HepG2 (cell line): Measurements from ENCODE around the gene HOXC5. TPM values are rescaled to one million over a fixed set of nuclear protein-coding genes. Genes with fewer than 3 reads are reported as not detected.

Source experiments
- ATAC-seq: fragments of 200-7000 bp; cut with Tn5 transposase; 3 replicates; pipeline ENCODE4 v1.9.1; 2020; ENCODE audit warnings: mild to moderate bottlenecking, moderate library complexity
- BruUV-seq: library from RNA; stranded (reverse); fragments of 400-500 nt; replicated peaks from 2 replicates; lab custom pipeline; 2021; lab: Mats Ljungman, UMichigan
- CTCF ChIA-PET: fragments of 300-600 bp; formaldehyde crosslinking; extraction: SDS; loops from one replicate; lab custom pipeline; 2021; ENCODE audit warnings: low total read pairs, inconsistent platforms, low intra/inter-chr PET ratio; lab: Yijun Ruan, JAX
- POLR2A ChIA-PET: fragments of 350-600 bp; sonication (Branson Sonifier 250); formaldehyde crosslinking; loops from one replicate; lab custom pipeline; 2020; ENCODE audit warnings: antibody characterized with exemption, inconsistent platforms; lab: Yijun Ruan, JAX
- DNase-seq: peaks from one replicate; pipeline ENCODE4 v3.0.0-alpha.2; 2015; ENCODE audit warnings: low spot score
- FAIRE-seq: peaks from 3 replicates; lab custom pipeline; 2011; peaks lifted over from hg19 to GRCh38; lab: Jason Lieb, UNC
- H2AFZ ChIP-seq: one replicate; pipeline ENCODE4 v1.6.1; 2011; ENCODE audit warnings: low read length, inconsistent platforms
- H3K27ac ChIP-seq: fragments of 300-600 bp; 3 replicates; pipeline ENCODE4 v1.8.0; 2011; ENCODE audit warnings: mixed run types, mild to moderate bottlenecking, mixed read lengths, low read length, inconsistent platforms; ENCODE audit not compliant: insufficient read depth; ENCODE audit errors: extremely low read length
- H3K27me3 ChIP-seq, 2 experiments: fragments of 200-600 bp in 1 of 2; 2 replicates in 1 of 2; 3 replicates in 1 of 2; pipeline versions ENCODE4 v1.6.0 to v1.8.0; 2011; ENCODE audit warnings: low read length in 2 of 2, mild to moderate bottlenecking in 2 of 2, moderate library complexity in 2 of 2, inconsistent platforms in 1 of 2; ENCODE audit not compliant: insufficient read depth in 2 of 2, control insufficient read depth in 1 of 2
- H3K36me3 ChIP-seq, 2 experiments: fragments of 200-600 bp in 1 of 2; replicated peaks in 1 of 2; 2 replicates in 1 of 2; 3 replicates in 1 of 2; pipeline versions ENCODE4 v1.5.1 to v1.8.0; 2011; ENCODE audit warnings: low read length in 2 of 2, inconsistent platforms in 1 of 2; ENCODE audit not compliant: insufficient read depth in 2 of 2, control insufficient read depth in 1 of 2
- H3K4me1 ChIP-seq: 2 replicates; pipeline ENCODE4 v1.5.1; 2012; ENCODE audit warnings: low read length, inconsistent platforms; ENCODE audit not compliant: insufficient read depth
- H3K4me2 ChIP-seq: 2 replicates; pipeline ENCODE4 v1.6.0; 2011; ENCODE audit warnings: low read depth, low read length, inconsistent platforms
- H3K4me3 ChIP-seq, 3 experiments: fragments of 200-600 bp in 1 of 3; sonication (generic), shearing (Covaris generic) in 1 of 3; replicated peaks in 1 of 3; 2 replicates each; pipeline ENCODE4 v1.5.1; 2011 to 2016; ENCODE audit warnings: low read length in 3 of 3, inconsistent platforms in 2 of 3, low read depth in 2 of 3, mild to moderate bottlenecking in 2 of 3, control low read depth in 1 of 3, mixed read lengths in 1 of 3; ENCODE audit not compliant: insufficient read depth in 1 of 3
- H3K79me2 ChIP-seq: one replicate; pipeline ENCODE4 v1.6.1; 2011; ENCODE audit warnings: low read length, inconsistent platforms; ENCODE audit not compliant: insufficient read depth
- H3K9ac ChIP-seq: 2 replicates; pipeline ENCODE4 v1.6.0; 2011; ENCODE audit warnings: mild to moderate bottlenecking, low read depth, low read length, inconsistent platforms; ENCODE audit not compliant: insufficient read depth
- H3K9me3 ChIP-seq: 2 replicates; pipeline ENCODE4 v1.5.1; 2012; ENCODE audit warnings: mild to moderate bottlenecking, low read length
- H4K20me1 ChIP-seq: 2 replicates; pipeline ENCODE4 v1.6.0; 2011; ENCODE audit warnings: inconsistent platforms, mild to moderate bottlenecking, low read length, moderate library complexity; ENCODE audit not compliant: insufficient read depth
- AGO1 ChIP-seq: fragments of 200-400 bp; formaldehyde crosslinking; IDR thresholded peaks from 2 replicates; pipeline ENCODE4 v1.6.1; 2017; ENCODE audit warnings: mild to moderate bottlenecking, low read depth, low read length, moderate library complexity; ENCODE audit not compliant: poor library complexity, severe bottlenecking
- EHMT2 ChIP-seq: fragments of 200-600 bp; sonication (generic); IDR thresholded peaks from 2 replicates; pipeline ENCODE4 v1.7.0; 2017; ENCODE audit warnings: antibody characterized with exemption, low read depth, low read length, borderline replicate concordance
- MEIS2 ChIP-seq: sonication (generic); formaldehyde crosslinking; IDR thresholded peaks from 2 replicates; pipeline ENCODE4 v1.9.0; 2021; ENCODE audit warnings: mild to moderate bottlenecking, missing genetic modification reagents
- MYNN ChIP-seq: sonication (generic); formaldehyde crosslinking; IDR thresholded peaks from 2 replicates; pipeline ENCODE4 v1.4.0; 2020; ENCODE audit warnings: mild to moderate bottlenecking, low read depth, missing genetic modification reagents
- SMARCE1 ChIP-seq: fragments of 450-650 bp; IDR thresholded peaks from 2 replicates; pipeline ENCODE4 v1.6.1; 2017; ENCODE audit warnings: borderline replicate concordance
- ZNF530 ChIP-seq: sonication (generic); formaldehyde crosslinking; IDR thresholded peaks from 2 replicates; pipeline ENCODE4 v1.5.0; 2020; ENCODE audit warnings: low read depth, mild to moderate bottlenecking, missing genetic modification reagents
- ZNF546 ChIP-seq: sonication (generic); formaldehyde crosslinking; conservative IDR thresholded peaks from 2 replicates; pipeline ENCODE4 v1.8.1; 2023; ENCODE audit warnings: mild to moderate bottlenecking, missing genetic modification reagents
- ZNF670 ChIP-seq: sonication (generic); formaldehyde crosslinking; IDR thresholded peaks from 2 replicates; pipeline ENCODE4 v1.8.0; 2022; ENCODE audit warnings: mild to moderate bottlenecking, missing genetic modification reagents, borderline replicate concordance
- ZNF703 ChIP-seq: sonication (generic); formaldehyde crosslinking; IDR thresholded peaks from 2 replicates; pipeline ENCODE4 v1.5.1; 2020; ENCODE audit warnings: missing genetic modification reagents, mild to moderate bottlenecking, moderate library complexity, borderline replicate concordance
- ZNF737 ChIP-seq: sonication (generic); formaldehyde crosslinking; IDR thresholded peaks from 2 replicates; pipeline ENCODE4 v1.5.0; 2020; ENCODE audit warnings: missing genetic modification reagents, mild to moderate bottlenecking, borderline replicate concordance
- ZNF780A ChIP-seq: sonication (generic); formaldehyde crosslinking; IDR thresholded peaks from 2 replicates; pipeline ENCODE4 v1.8.0; 2022; ENCODE audit warnings: mild to moderate bottlenecking, missing genetic modification reagents, moderate library complexity
- WGBS: methylation state at CpG from one replicate; pipeline ENCODE4 v1.1.6; 2017; ENCODE audit warnings: low lambda C conversion rate; 5-methylcytosine and 5-hydroxymethylcytosine counted together
- in situ Hi-C: cut with HindIII; loops from 2 replicates; pipeline ENCODE4 v1.10.0; 2017; ENCODE audit warnings: low pct_unique_long_range_greater_than_20kb; ENCODE audit not compliant: extremely low pct_ligation_motif_present
- intact Hi-C: fragments of 100-400 bp; cut with micrococcal nuclease; formaldehyde crosslinking; loops from one replicate; pipeline ENCODE4 v1.10.0; 2022; ENCODE audit not compliant: unreplicated experiment
- polyA plus RNA-seq, 8 experiments: library from polyadenylated mRNA; depleted of rRNA in 3 of 8; stranded (reverse) in 7 of 8; unstranded in 1 of 8; fragments of >200 nt; fragmentation: Illumina TruSeq in 4 of 8; extraction: Trizol in 4 of 8; gene quantifications; 2 replicates each; pipeline versions ENCODE4 v1.2.1 to v1.2.3, GENCODE V29; 2011 to 2016; ENCODE audit warnings: low read depth in 4 of 8, missing spikeins in 1 of 8, mixed read lengths in 1 of 8; ENCODE audit not compliant: insufficient read depth in 1 of 8
- total RNA-seq, 5 experiments: library from RNA; depleted of rRNA; stranded (reverse); fragments of >200 nt; fragmentation: Illumina TruSeq; extraction: Trizol; gene quantifications; 2 replicates each; pipeline ENCODE4 v1.2.3, GENCODE V29; 2016; ENCODE audit warnings: low read depth in 1 of 5
- TF ChIP-seq, protein P1 (sequence below): sonication (generic); formaldehyde crosslinking; IDR thresholded peaks from 2 replicates; pipeline ENCODE4 v1.5.0; 2020; ENCODE audit warnings: missing genetic modification reagents
- TF ChIP-seq, protein P2 (sequence below): sonication (generic); formaldehyde crosslinking; IDR thresholded peaks from 2 replicates; pipeline ENCODE4 v1.5.0; 2020; ENCODE audit warnings: missing genetic modification reagents
- TF ChIP-seq, protein P3 (sequence below): sonication (generic); formaldehyde crosslinking; IDR thresholded peaks from 2 replicates; pipeline ENCODE4 v1.5.0; 2020; ENCODE audit warnings: mild to moderate bottlenecking, low read depth, missing genetic modification reagents, borderline replicate concordance

HOXC5 gene
- total and polyA plus RNA-seq, 2 of the 13 experiments (the other 11 are each of a cell fraction or from before 2014, with no cell fraction given): not detected

DNA sequence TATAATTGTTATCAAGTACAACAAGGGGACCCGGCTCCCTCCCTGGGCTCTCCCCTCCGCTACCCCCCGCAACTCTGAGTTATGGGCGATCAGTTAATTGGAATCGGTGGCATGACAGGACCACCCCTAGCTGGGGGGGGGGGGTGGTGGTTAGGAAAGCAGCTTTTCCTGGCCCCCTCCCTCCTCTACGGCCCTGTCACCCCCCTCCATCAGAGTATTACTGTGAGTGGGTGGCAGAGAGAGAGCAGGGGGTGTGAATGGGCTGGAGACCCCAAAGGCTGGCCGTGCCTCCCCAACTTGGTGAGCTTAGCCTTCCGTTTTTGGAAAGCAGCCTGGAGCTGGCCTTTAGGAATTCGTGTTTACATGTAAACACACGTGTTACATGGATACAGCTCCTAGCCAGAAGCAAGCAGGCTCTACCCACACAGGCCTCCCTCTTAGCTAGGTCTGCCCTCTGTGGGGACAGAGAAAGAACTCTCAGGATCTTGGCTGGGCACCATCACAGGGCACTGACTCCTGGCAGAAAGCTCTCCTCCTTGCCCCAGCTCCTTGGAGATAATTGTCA is 19.7 kb downstream of the HOXC5 start:
- TF ChIP-seq, protein P1, sequence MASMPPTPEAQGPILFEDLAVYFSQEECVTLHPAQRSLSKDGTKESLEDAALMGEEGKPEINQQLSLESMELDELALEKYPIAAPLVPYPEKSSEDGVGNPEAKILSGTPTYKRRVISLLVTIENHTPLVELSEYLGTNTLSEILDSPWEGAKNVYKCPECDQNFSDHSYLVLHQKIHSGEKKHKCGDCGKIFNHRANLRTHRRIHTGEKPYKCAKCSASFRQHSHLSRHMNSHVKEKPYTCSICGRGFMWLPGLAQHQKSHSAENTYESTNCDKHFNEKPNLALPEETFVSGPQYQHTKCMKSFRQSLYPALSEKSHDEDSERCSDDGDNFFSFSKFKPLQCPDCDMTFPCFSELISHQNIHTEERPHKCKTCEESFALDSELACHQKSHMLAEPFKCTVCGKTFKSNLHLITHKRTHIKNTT (CRISPR knock-in tag): no peak
- TF ChIP-seq ZNF737 (CRISPR knock-in tag) (no peak), ZNF546 (CRISPR knock-in tag) (no peak), ZNF670 (CRISPR knock-in tag) (no peak), MYNN (no peak), ZNF703 (CRISPR knock-in tag) (no peak), SMARCE1 (no peak), EHMT2 (no peak), MEIS2 (CRISPR knock-in tag) (no peak), ZNF530 (CRISPR knock-in tag) (no peak), AGO1 (no peak), ZNF780A (CRISPR knock-in tag) (no peak)
- TF ChIP-seq, protein P2, sequence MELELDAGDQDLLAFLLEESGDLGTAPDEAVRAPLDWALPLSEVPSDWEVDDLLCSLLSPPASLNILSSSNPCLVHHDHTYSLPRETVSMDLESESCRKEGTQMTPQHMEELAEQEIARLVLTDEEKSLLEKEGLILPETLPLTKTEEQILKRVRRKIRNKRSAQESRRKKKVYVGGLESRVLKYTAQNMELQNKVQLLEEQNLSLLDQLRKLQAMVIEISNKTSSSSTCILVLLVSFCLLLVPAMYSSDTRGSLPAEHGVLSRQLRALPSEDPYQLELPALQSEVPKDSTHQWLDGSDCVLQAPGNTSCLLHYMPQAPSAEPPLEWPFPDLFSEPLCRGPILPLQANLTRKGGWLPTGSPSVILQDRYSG (CRISPR knock-in tag): no peak
- TF ChIP-seq, protein P3, sequence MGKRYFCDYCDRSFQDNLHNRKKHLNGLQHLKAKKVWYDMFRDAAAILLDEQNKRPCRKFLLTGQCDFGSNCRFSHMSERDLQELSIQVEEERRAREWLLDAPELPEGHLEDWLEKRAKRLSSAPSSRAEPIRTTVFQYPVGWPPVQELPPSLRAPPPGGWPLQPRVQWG: no peak
- CTCF ChIA-PET: no interaction called here
- H3K36me3 ChIP-seq: no peaks in the 10 kb centered on the region
- no peak overlapping the region for H2AFZ ChIP-seq
- POLR2A ChIA-PET: no interaction called here
- no peaks in the 10 kb centered on the region for H3K79me2 ChIP-seq
- WGBS: 49% methylated on average over 9 of the region's 10 CpGs
- H3K27me3 ChIP-seq: peaks cover 8 to 68% of the 10 kb centered on the region in 2 experiments; a peak in 4 of 5 replicates
- in situ Hi-C loops: no loop called here
- intact Hi-C loops: no loop called here
- FAIRE-seq (no peak), DNase-seq (no peak), ATAC-seq (no peak)
- no peaks in the 10 kb centered on the region for H3K4me1 ChIP-seq
- no peak overlapping the region for H3K9ac ChIP-seq
- H3K9me3 ChIP-seq: no peaks in the 10 kb centered on the region
- BruUV-seq: no TSS peak
- H3K4me2 ChIP-seq: no peak overlapping the region
- H3K27ac ChIP-seq: no peak overlapping the region
- H4K20me1 ChIP-seq: no peaks in the 10 kb centered on the region
- H3K4me3 ChIP-seq: no peak overlapping the region
